Sigmoid colon (tissue), 7 donors: ENCODE measurements around the gene APOL6. TPM values are rescaled to one million over a fixed set of nuclear protein-coding genes. Genes with fewer than 3 reads are reported as not detected.
"Not testable (repeated sequence)": the region's sequence is repeated elsewhere in the genome, so short reads cannot be mapped to it uniquely, and the experiment has no call there.

ENCODE experiments used
- DNase-seq: peaks from one replicate; pipeline ENCODE4 v3.0.0-alpha.2; 2019
- H3K27ac ChIP-seq, 4 donors: fragments of 200-600 bp; sonication (generic); one replicate each; pipeline ENCODE4 v1.5.1; 2016 to 2019; ENCODE audit warnings: mild to moderate bottlenecking in 1 of 4
- H3K27me3 ChIP-seq, 3 donors: fragments of 200-600 bp; sonication (generic); one replicate each; pipeline ENCODE4 v1.5.1; 2019; ENCODE audit warnings: mild to moderate bottlenecking in 1 of 3
- H3K36me3 ChIP-seq, 4 donors: fragments of 200-600 bp; sonication (generic); one replicate each; pipeline ENCODE4 v1.5.1; 2016 to 2019
- H3K4me1 ChIP-seq, 4 donors: fragments of 200-600 bp; sonication (generic); one replicate each; pipeline ENCODE4 v1.5.1; 2017 to 2019
- H3K4me3 ChIP-seq, 4 donors: fragments of 200-600 bp; sonication (generic); one replicate each; pipeline ENCODE4 v1.5.1; 2017 to 2019; ENCODE audit warnings: mild to moderate bottlenecking in 2 of 4, moderate library complexity in 1 of 4
- H3K9me3 ChIP-seq, 4 donors: fragments of 200-600 bp in 3 of 4; sonication (generic) in 3 of 4; one replicate each; pipeline versions ENCODE4 v1.5.1 to v1.6.1; 2013 to 2019
- CTCF ChIP-seq, 4 experiments: fragments of 450-650 bp in 3 of 4; fragments of 200-600 bp in 1 of 4; IDR thresholded peaks; one replicate each; pipeline ENCODE4 v1.5.1; 2016 to 2019; ENCODE audit warnings: antibody characterized with exemption in 4 of 4, mild to moderate bottlenecking in 3 of 4, moderate library complexity in 2 of 4
- EP300 ChIP-seq, 4 donors: sonication (generic); formaldehyde crosslinking; IDR thresholded peaks; one replicate each; pipeline ENCODE4 v1.6.1; 2017; ENCODE audit warnings: antibody characterized with exemption in 4 of 4
- POLR2A ChIP-seq, 2 donors: fragments of 450-650 bp; IDR thresholded peaks; one replicate each; pipeline ENCODE4 v1.6.1; 2016; ENCODE audit warnings: antibody characterized with exemption in 2 of 2, mild to moderate bottlenecking in 2 of 2, moderate library complexity in 2 of 2
- POLR2AphosphoS5 ChIP-seq, 4 donors: sonication (generic); formaldehyde crosslinking; IDR thresholded peaks; one replicate each; pipeline ENCODE4 v1.6.1; 2017; ENCODE audit warnings: antibody characterized with exemption in 4 of 4
- WGBS, 2 donors: extraction: QIAGEN DNeasy Blood & Tissue Kit; methylation state at CpG; one replicate each; pipeline ENCODE4 v1.1.7; 2013; 5-methylcytosine and 5-hydroxymethylcytosine counted together
- intact Hi-C: fragments of 100-400 bp; cut with DNase I; formaldehyde crosslinking; loops from one replicate; pipeline ENCODE4 v1.15.1; 2023
- polyA plus RNA-seq, 3 donors: library from polyadenylated mRNA; stranded (reverse); fragments of 200-250 nt; gene quantifications; one replicate each; pipeline ENCODE4 v1.2.3, GENCODE V29; 2013
- total RNA-seq, 4 donors: library from RNA; depleted of rRNA; stranded (reverse); fragments of >200 nt; gene quantifications; one replicate each; pipeline ENCODE4 v1.1.0, GENCODE V29; 2016
- donor health status: healthy with polysubstance abuse.
- donor health status: Bipolar disorder and iron deficiency.
- donor health status: healthy.

APOL6 gene
- total and polyA plus RNA-seq, 7 donors: 4.2 to 28.2 (median 16.8) TPM

DNA sequence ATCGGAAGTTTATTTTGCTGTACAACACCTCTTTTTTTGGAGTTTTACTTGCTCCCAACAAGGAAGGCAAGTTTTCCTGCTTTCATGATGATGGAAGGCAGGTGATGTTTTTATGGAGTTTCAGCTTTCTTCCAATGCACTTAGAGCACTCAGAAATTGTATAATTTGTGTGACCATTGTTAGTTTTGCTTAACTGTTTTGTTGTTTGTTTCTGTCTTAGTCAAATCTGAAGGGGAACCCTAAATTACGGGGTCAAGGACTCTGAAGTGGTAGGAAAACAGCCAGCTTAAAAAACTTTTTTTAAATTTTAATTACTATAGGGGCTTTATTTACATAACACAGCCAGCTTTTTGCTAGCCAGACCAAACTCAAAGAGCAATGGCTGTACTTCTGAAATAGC, 14.7 kb downstream of the APOL6 start:
- intact Hi-C loops: no loop called here
- Histone ChIP-seq H3K27me3 (no peaks in the 10 kb centered on the region), H3K4me3 (peak overlapping the region in 3 of 4 donors; percentile 8 to 24 (median 18)), H3K4me1 (peaks cover 0 to 17% (median 8%) of the 10 kb centered on the region in 4 donors), H3K36me3 (peaks cover 12 to 39% (median 21%) of the 10 kb centered on the region in 4 donors), H3K9me3 (no peaks in the 10 kb centered on the region), H3K27ac (peak overlapping the region; percentile 63 to 65 (median 64))
- TF ChIP-seq POLR2A (IDR thresholded peaks at IDR 0.05) (no peak), EP300 (IDR thresholded peaks at IDR 0.05) (no peak), CTCF (IDR thresholded peaks at IDR 0.05) (no peak), POLR2AphosphoS5 (IDR thresholded peaks at IDR 0.05) (no peak)
- DNase-seq: no peak
- WGBS, 2 donors: 81 to 82% methylated on average over 2 of the region's 2 CpGs

- Histone ChIP-seq H3K4me3 (peak overlapping the region in 3 of 4 donors; percentile 8 to 24 (median 18)), H3K27me3 (no peaks in the 10 kb centered on the region), H3K4me1 (peaks cover 0 to 17% (median 8%) of the 10 kb centered on the region in 4 donors), H3K36me3 (peaks cover 12 to 34% (median 19%) of the 10 kb centered on the region in 4 donors), H3K27ac (peak overlapping the region; percentile 63 to 65 (median 64)), H3K9me3 (no peaks in the 10 kb centered on the region)
- no peak for TF ChIP-seq POLR2AphosphoS5 (IDR thresholded peaks at IDR 0.05)
- TF ChIP-seq POLR2A (IDR thresholded peaks at IDR 0.05): no peak
- no peak for TF ChIP-seq CTCF (IDR thresholded peaks at IDR 0.05)
- TF ChIP-seq EP300 (IDR thresholded peaks at IDR 0.05): no peak
- no peak for DNase-seq
- WGBS, 2 donors: 53 to 80% methylated on average over 3 of the region's 3 CpGs
- intact Hi-C loops: no loop called here
Observed at GRCh38 chr22:35663371-35663770, 15.1 kb downstream of the APOL6 start.

DNA sequence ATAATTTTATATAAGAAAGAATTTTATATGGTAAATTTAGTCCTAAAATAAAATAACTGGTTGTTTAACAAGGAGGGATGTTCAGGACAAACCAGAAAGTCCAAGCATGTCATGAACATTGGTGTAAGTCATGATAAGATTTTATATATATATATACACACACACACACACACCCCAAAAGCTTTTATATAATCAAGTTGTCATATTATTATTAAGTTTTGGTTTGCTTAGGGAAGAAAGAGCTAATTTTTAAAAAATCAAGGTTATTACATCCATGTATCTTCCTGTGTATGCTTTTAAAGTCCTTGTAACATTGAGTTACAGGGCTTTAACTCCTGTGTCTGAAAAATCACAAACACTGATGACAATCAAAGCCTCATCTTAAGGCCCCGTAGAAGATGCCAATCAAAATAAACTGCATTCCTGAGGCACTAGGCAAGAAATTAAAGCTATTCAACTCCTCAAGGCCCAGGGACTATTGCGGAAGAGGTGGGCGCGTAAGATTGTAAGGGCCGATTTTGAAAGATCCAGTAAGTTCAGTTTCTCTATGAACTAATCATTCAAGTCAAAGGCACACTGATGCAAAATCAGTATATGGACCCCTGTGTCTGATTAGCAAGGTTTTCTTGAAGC, 16.8 kb downstream of the APOL6 start:
- intact Hi-C loops: no loop called here
- Histone ChIP-seq H3K4me3 (no peak overlapping the region), H3K4me1 (peaks cover 0 to 17% (median 8%) of the 10 kb centered on the region in 4 donors), H3K36me3 (peaks cover 6 to 17% (median 7%) of the 10 kb centered on the region in 4 donors), H3K27me3 (no peaks in the 10 kb centered on the region), H3K27ac (peak overlapping the region in 1 of 4 donors; percentile 63), H3K9me3 (no peaks in the 10 kb centered on the region)
- 96 to 98% methylated on average over 5 of the region's 5 CpGs for WGBS, 2 donors
- no peak for TF ChIP-seq EP300 (IDR thresholded peaks at IDR 0.05)
- TF ChIP-seq POLR2AphosphoS5 (IDR thresholded peaks at IDR 0.05): no peak
- TF ChIP-seq CTCF (IDR thresholded peaks at IDR 0.05): no peak
- no peak for DNase-seq

DNA sequence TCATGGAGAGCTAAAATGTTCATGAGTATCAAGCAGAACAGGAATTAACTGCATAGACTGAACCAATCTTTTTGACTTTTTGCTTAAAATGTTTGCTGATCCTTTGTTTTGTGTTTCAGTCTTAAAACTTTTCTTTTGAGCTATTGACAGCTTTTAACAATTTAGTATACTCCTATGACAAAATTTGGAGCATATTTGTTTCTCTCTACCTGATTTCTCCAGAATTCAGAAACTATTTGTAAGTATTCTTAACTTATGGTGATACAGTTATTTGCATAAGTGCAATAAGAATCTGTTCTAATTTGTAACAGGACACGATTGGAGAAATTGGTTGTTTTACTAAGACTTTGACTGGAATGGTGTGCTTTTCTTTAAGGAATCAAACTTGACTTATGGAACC, 18.5 kb downstream of the APOL6 start:
- H3K27me3 ChIP-seq, H3K9me3 ChIP-seq, H3K4me3 ChIP-seq, H3K27ac ChIP-seq, DNase-seq, intact Hi-C loops: not testable (repeated sequence)
- WGBS, 2 donors: 93 to 97% methylated on average over 1 of the region's 1 CpG
- peaks cover 0 to 17% (median 8%) of the 10 kb centered on the region in 4 donors for H3K4me1 ChIP-seq
- H3K36me3 ChIP-seq: peaks cover 0 to 11% (median 4%) of the 10 kb centered on the region in 4 donors

- Histone ChIP-seq H3K36me3 (no peaks in the 10 kb centered on the region), H3K9me3 (no peaks in the 10 kb centered on the region), H3K4me3 (no peak overlapping the region), H3K27me3 (no peaks in the 10 kb centered on the region), H3K27ac (no peak overlapping the region), H3K4me1 (no peaks in the 10 kb centered on the region)
- no peak for DNase-seq
- TF ChIP-seq CTCF (IDR thresholded peaks at IDR 0.05) (no peak), POLR2AphosphoS5 (IDR thresholded peaks at IDR 0.05) (no peak), POLR2A (IDR thresholded peaks at IDR 0.05) (no peak), EP300 (IDR thresholded peaks at IDR 0.05) (no peak)
- intact Hi-C loops: no loop called here
Observed at GRCh38 chr22:35674335-35674734, 26.1 kb downstream of the APOL6 start.

DNA sequence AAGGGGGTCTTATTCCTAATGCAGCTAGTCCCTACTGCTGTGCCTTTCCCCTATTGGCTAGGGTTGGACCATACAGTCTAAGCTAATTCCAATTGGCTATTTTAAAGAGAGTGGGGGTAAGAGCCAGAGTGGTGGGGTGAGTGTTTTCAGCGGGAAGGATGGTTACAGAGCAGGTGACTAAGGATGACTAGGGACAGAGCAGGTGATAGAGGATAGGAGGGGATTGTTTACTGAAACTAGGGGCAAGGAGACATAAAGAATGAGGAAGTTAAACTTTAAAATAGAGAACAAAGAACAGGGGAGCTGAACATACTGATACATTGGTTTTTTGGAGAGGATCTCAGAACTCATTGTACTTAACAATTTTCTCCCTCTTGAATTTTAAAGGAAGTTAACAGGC, 27.8 kb downstream of the APOL6 start:
- H3K36me3 ChIP-seq, H3K4me3 ChIP-seq, H3K4me1 ChIP-seq, H3K27ac ChIP-seq, H3K9me3 ChIP-seq, H3K27me3 ChIP-seq, DNase-seq, intact Hi-C loops: not testable (repeated sequence)
- WGBS, 2 donors: 35 to 43% methylated on average over 1 of the region's 1 CpG
